Colon (tissue), 2 donors: ENCODE results near the gene ZNF581.

ENCODE experiments used
- FAIRE-seq: peaks from 2 replicates; lab custom pipeline; 2012; peaks lifted over from hg19 to GRCh38; lab: Jason Lieb, UNC
- donor health status: control.
- donor health status: control.

The ZNF581 gene

GRCh38 chr19:55680339-55681130, 37.1 kb downstream of the ZNF581 start:
- no peak for FAIRE-seq

GRCh38 chr19:55681131-55682092, 38.0 kb downstream of the ZNF581 start:
- FAIRE-seq, result no peak

- FAIRE-seq, result no peak
These were observed 40.2 kb downstream of the ZNF581 start for GRCh38 chr19:55683449-55684261.

GRCh38 chr19:55684946-55685681, 41.7 kb downstream of the ZNF581 start:
- FAIRE-seq, result no peak

- FAIRE-seq, result no peak
These were observed 42.3 kb downstream of the ZNF581 start for GRCh38 chr19:55685776-55686175.

GRCh38 chr19:55686311-55687050, 43.0 kb downstream of the ZNF581 start:
- FAIRE-seq, result no peak

- FAIRE-seq, result no peak
These were observed 44.1 kb downstream of the ZNF581 start for GRCh38 chr19:55687281-55688201.

GRCh38 chr19:55688422-55689218, 45.2 kb downstream of the ZNF581 start:
- no peak for FAIRE-seq

- FAIRE-seq, result no peak
These were observed 46.1 kb downstream of the ZNF581 start for GRCh38 chr19:55689411-55690108.

GRCh38 chr19:55690109-55690768, 46.8 kb downstream of the ZNF581 start:
- no peak for FAIRE-seq

- FAIRE-seq, result no peak
These were observed 47.5 kb downstream of the ZNF581 start for GRCh38 chr19:55690769-55691545.

GRCh38 chr19:55691561-55692481, 48.4 kb downstream of the ZNF581 start:
- no peak for FAIRE-seq

- FAIRE-seq, result no peak
These were observed 49.2 kb downstream of the ZNF581 start for GRCh38 chr19:55692681-55693081.

GRCh38 chr19:55693336-55693974, 50.0 kb downstream of the ZNF581 start:
- no peak for FAIRE-seq

GRCh38 chr19:55694241-55694655, 50.8 kb downstream of the ZNF581 start:
- FAIRE-seq, result no peak
